HG03135 (cell line): ENCODE results near the gene CALU.

Experiments
- ATAC-seq: cut with Tn5 transposase; IDR thresholded peaks from one replicate; pipeline ENCODE4 v1.9.1; 2021; ENCODE audit warnings: mild to moderate bottlenecking, moderate library complexity; ENCODE audit not compliant: unreplicated experiment

CALU gene

GRCh38 chr7:128781851-128782250, 42.7 kb downstream of the CALU start:
- no peak for ATAC-seq

GRCh38 chr7:128783143-128783861, 44.1 kb downstream of the CALU start:
- ATAC-seq: no peak

- ATAC-seq: no peak
Measured at GRCh38 chr7:128785738-128786137, 46.6 kb downstream of the CALU start.

- no peak for ATAC-seq
Measured at GRCh38 chr7:128788446-128789412, 49.6 kb downstream of the CALU start.

- ATAC-seq: no peak
Measured at GRCh38 chr7:128790315-128791041, 51.3 kb downstream of the CALU start.

GRCh38 chr7:128791121-128791971, 52.2 kb downstream of the CALU start, which contains the start of gene CCDC136:
Gene CCDC136 (plus strand): TSS chr7:128791968. CDS start chr7:128792412, 444 bp downstream.
- ATAC-seq: peak; percentile 70

GRCh38 chr7:128791972-128792327, 52.8 kb downstream of the CALU start:
- no peak for ATAC-seq

GRCh38 chr7:128792471-128793180, 53.5 kb downstream of the CALU start:
- no peak for ATAC-seq

GRCh38 chr7:128793181-128793547, 54.0 kb downstream of the CALU start:
- ATAC-seq: no peak

GRCh38 chr7:128794020-128794419, 54.9 kb downstream of the CALU start:
- no peak for ATAC-seq

- no peak for ATAC-seq
Measured at GRCh38 chr7:128794436-128794835, 55.3 kb downstream of the CALU start.

- no peak for ATAC-seq
Measured at GRCh38 chr7:128795129-128795528, 56.0 kb downstream of the CALU start.

GRCh38 chr7:128796327-128796726, 57.2 kb downstream of the CALU start:
- no peak for ATAC-seq

- no peak for ATAC-seq
Measured at GRCh38 chr7:128799451-128799850, 60.3 kb downstream of the CALU start.

- no peak for ATAC-seq
Measured at GRCh38 chr7:128800567-128800966, 61.4 kb downstream of the CALU start.

- no peak for ATAC-seq
Measured at GRCh38 chr7:128801003-128801402, 61.8 kb downstream of the CALU start.

GRCh38 chr7:128801667-128802418, 62.7 kb downstream of the CALU start:
- ATAC-seq: no peak

- no peak for ATAC-seq
Measured at GRCh38 chr7:128804484-128804883, 65.3 kb downstream of the CALU start.

- ATAC-seq: no peak
Measured at GRCh38 chr7:128805225-128805624, 66.1 kb downstream of the CALU start.
